ENCODE data around the gene D2HGDH. TPM values are rescaled to one million over a fixed set of nuclear protein-coding genes. Genes with fewer than 3 reads are reported as not detected.

Gene D2HGDH
- total RNA-seq, 1 experiment from 2014 or later: 131 TPM

GRCh38 chr2:241736111-241736510, 1.7 kb downstream of the D2HGDH start:
- no peak overlapping the region; the same call in 1 of the 2 replicates for H3K4me3 ChIP-seq
- no peaks in the 10 kb centered on the region; the same call in 1 of the 2 replicates for H3K36me3 ChIP-seq (ENCODE audit: low read depth)
- BruUV-seq (replicated peaks): TSS peak; percentile 26
- H3K4me2 ChIP-seq: peak overlapping the region; percentile 83
- H4K20me1 ChIP-seq (ENCODE audit: insufficient read depth): peaks cover 28% of the 10 kb centered on the region
- no peaks in the 10 kb centered on the region for H3K9me2 ChIP-seq (ENCODE audit: insufficient read depth)
- peaks cover 17% of the 10 kb centered on the region; the same call in 1 of the 2 replicates for H3K79me2 ChIP-seq (ENCODE audit: low read depth)
- no peaks in the 10 kb centered on the region for H3K9me3 ChIP-seq (ENCODE audit: insufficient read depth, low read depth)
- H3K27me3 ChIP-seq (ENCODE audit: insufficient read depth, low read depth): no peaks in the 10 kb centered on the region
- no peak overlapping the region for H3K27ac ChIP-seq
- ChIA-PET CTCF (no interaction called here), POLR2A (ENCODE audit: unreplicated experiment) (interaction anchor here (0.5 kb wide), 1 partner anchor 13 kb away, joined by 3 read pairs; no protein-coding TSS in a partner anchor)
- no peak for TF ChIP-seq EZH2 (IDR thresholded peaks at IDR 0.05; ENCODE audit: low read depth)
- no peak for TF ChIP-seq CTCF (conservative IDR thresholded peaks at IDR 0.05)
- peaks cover 22% of the 10 kb centered on the region for H3F3A ChIP-seq (ENCODE audit: insufficient read depth, low read depth)
- DNase-seq: no peak
- intact Hi-C loops (cut with micrococcal nuclease; ENCODE audit: unreplicated experiment): loop anchor here (10.0 kb wide), 1 partner anchor 139 kb away; no protein-coding TSS in a partner anchor
- H2AFZ ChIP-seq: no peak overlapping the region
- peaks cover 16% of the 10 kb centered on the region for H3K4me1 ChIP-seq (replicated peaks; ENCODE audit: insufficient read depth)

- Histone ChIP-seq H3K4me1 (replicated peaks; ENCODE audit: insufficient read depth) (peaks cover 11% of the 10 kb centered on the region), H3K36me3 (ENCODE audit: low read depth) (no peaks in the 10 kb centered on the region; the same call in 1 of the 2 replicates), H3K79me2 (ENCODE audit: low read depth) (peaks cover 17% of the 10 kb centered on the region; the same call in 1 of the 2 replicates), H3K9me3 (ENCODE audit: insufficient read depth, low read depth) (no peaks in the 10 kb centered on the region), H3K4me2 (no peak overlapping the region), H3F3A (ENCODE audit: insufficient read depth, low read depth) (peaks cover 17% of the 10 kb centered on the region), H3K27ac (no peak overlapping the region), H3K4me3 (no peak overlapping the region), H3K9me2 (ENCODE audit: insufficient read depth) (no peaks in the 10 kb centered on the region), H4K20me1 (ENCODE audit: insufficient read depth) (peaks cover 35% of the 10 kb centered on the region), H3K27me3 (ENCODE audit: insufficient read depth, low read depth) (no peaks in the 10 kb centered on the region), H2AFZ (no peak overlapping the region)
- CTCF ChIA-PET: no interaction called here
- BruUV-seq (replicated peaks): no TSS peak
- POLR2A ChIA-PET (ENCODE audit: unreplicated experiment): no interaction called here
- intact Hi-C loops (cut with micrococcal nuclease; ENCODE audit: unreplicated experiment): loop anchor here (10.0 kb wide), 1 partner anchor 137 kb away; no protein-coding TSS in a partner anchor
- TF ChIP-seq CTCF (conservative IDR thresholded peaks at IDR 0.05) (no peak), EZH2 (IDR thresholded peaks at IDR 0.05; ENCODE audit: low read depth) (no peak)
- DNase-seq: no peak
Measured at GRCh38 chr2:241738040-241738686, 3.7 kb downstream of the D2HGDH start.

GRCh38 chr2:241739177-241739576, 4.7 kb downstream of the D2HGDH start:
- H3K27ac ChIP-seq: no peak overlapping the region
- peaks cover 3% of the 10 kb centered on the region; the same call in 1 of the 2 replicates for H3K36me3 ChIP-seq (ENCODE audit: low read depth)
- peaks cover under 1% of the 10 kb centered on the region for H3K4me1 ChIP-seq (replicated peaks; ENCODE audit: insufficient read depth)
- no peak overlapping the region for H2AFZ ChIP-seq
- peaks cover 17% of the 10 kb centered on the region; the same call in 1 of the 2 replicates for H3K79me2 ChIP-seq (ENCODE audit: low read depth)
- TF ChIP-seq CTCF (conservative IDR thresholded peaks at IDR 0.05) (no peak), EZH2 (IDR thresholded peaks at IDR 0.05; ENCODE audit: low read depth) (no peak)
- no peak overlapping the region for H3K4me2 ChIP-seq
- peaks cover 38% of the 10 kb centered on the region for H4K20me1 ChIP-seq (ENCODE audit: insufficient read depth)
- DNase-seq: no peak
- H3K9me2 ChIP-seq (ENCODE audit: insufficient read depth): no peaks in the 10 kb centered on the region
- CTCF ChIA-PET: no interaction called here
- intact Hi-C loops (cut with micrococcal nuclease; ENCODE audit: unreplicated experiment): loop anchor here (10.0 kb wide), 1 partner anchor 136 kb away; no protein-coding TSS in a partner anchor
- BruUV-seq (replicated peaks): no TSS peak
- H3K4me3 ChIP-seq: no peak overlapping the region
- H3F3A ChIP-seq (ENCODE audit: insufficient read depth, low read depth): peaks cover 7% of the 10 kb centered on the region; the same call in 1 of the 2 replicates
- no peaks in the 10 kb centered on the region for H3K9me3 ChIP-seq (ENCODE audit: insufficient read depth, low read depth)
- H3K27me3 ChIP-seq (ENCODE audit: insufficient read depth, low read depth): no peaks in the 10 kb centered on the region
- POLR2A ChIA-PET (ENCODE audit: unreplicated experiment): interaction anchor here (0.7 kb wide), 1 partner anchor 130 kb away, joined by 4 read pairs; no protein-coding TSS in a partner anchor
